NCI-H69 (cell line): ENCODE results near the gene SLC28A2.
"Not testable (repeated sequence)": the region's sequence is repeated elsewhere in the genome, so short reads cannot be mapped to it uniquely, and the experiment has no call there.

Source experiments
- DNase-seq: peaks from one replicate; lab custom pipeline; 2025; lab: John Stamatoyannopoulos, UW

The SLC28A2 gene

GRCh38 chr15:45251888-45252287 is at the start of gene SLC28A2:
SLC28A2 (plus strand) TSS chr15:45252234; CDS start chr15:45253216, 982 bp downstream.
- no peak for DNase-seq

GRCh38 chr15:45203182-45203581 is 48.9 kb upstream of the SLC28A2 start:
- DNase-seq, result no peak

DNA sequence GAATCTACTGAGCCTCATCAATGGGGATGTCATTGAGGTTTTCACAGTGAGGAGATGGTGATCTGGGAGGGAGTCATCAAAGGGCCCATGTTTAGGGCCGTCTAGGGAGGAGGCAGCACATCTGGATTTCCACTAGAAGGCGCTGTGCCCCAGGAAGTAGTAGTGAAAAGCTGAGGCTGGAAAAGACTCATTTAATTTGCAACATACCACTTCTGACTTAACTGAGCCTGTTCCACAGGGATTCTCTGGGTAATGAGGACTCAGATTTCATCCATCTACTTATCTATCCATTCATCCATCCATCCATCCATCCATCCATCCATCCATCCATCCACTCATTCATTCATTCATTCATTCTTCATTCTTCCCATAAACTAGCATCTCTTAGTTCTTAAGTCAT is 46.8 kb upstream of the SLC28A2 start:
- DNase-seq, result peak; percentile 79

DNA sequence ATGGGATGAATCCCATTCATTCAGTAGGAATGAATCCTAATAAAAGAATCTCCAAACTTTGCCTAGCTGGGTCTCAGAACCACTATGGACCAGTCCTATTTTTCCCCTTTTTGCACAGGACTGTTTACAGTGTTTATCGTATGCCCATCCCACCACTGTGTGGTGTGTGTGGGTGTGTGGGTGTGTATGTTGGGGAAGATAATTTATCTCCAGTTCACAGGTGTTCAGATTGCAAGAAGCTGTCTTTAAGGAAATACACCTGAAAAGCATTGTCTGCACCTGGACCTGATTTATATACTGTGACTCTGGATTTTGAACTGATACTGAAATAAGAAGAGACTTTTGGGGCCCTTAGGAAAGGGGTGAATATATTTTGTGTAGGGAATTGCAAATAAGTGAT is 39.5 kb upstream of the SLC28A2 start:
- DNase-seq, result no peak

- no peak for DNase-seq
Measured at GRCh38 chr15:45221053-45221599, 30.9 kb upstream of the SLC28A2 start.

- DNase-seq, result no peak
Measured at GRCh38 chr15:45221967-45222366, 30.1 kb upstream of the SLC28A2 start.

- DNase-seq, result no peak
Measured at GRCh38 chr15:45224621-45225217, 27.3 kb upstream of the SLC28A2 start.

GRCh38 chr15:45225506-45226273 is 26.3 kb upstream of the SLC28A2 start:
- peak; percentile 7 for DNase-seq

GRCh38 chr15:45228931-45229330 is 23.1 kb upstream of the SLC28A2 start:
- DNase-seq, result no peak

DNA sequence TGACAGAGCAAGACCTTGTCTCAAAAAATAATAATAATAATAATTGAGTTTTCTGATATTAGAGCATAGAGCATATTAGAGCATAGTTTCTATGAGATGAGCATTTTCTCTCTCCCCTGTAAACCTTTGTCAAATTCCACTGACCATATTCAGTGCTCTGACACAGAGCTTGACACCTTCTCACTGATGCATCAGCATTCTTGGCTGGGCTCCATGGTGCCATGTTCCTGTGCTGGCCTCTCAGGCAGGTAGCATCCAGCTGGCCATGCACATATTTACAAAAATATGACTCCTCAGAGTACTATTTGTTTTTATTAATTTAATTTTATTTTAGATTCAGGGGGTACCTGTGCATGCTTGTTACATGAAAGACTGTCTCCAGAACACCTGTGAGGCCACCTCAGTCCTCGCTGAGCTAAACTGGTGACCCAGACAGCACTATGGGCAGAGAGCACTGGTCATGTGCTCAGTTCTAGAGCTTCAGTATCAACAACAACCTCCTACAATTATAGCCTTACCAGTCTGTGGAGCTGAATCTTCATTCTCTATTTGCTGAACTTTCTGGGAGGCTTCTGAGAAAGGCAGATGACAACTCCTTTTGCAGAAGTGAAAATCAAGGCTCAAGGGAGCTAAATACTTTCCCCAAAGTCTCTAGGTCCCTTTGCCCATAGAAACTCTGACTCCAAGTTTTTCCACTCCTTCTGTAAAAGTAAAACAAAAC is 21.6 kb upstream of the SLC28A2 start:
- DNase-seq, result no peak

- no peak for DNase-seq
Measured at GRCh38 chr15:45231132-45231531, 20.9 kb upstream of the SLC28A2 start.

GRCh38 chr15:45231864-45232562 is 20.0 kb upstream of the SLC28A2 start:
- DNase-seq, result no peak

GRCh38 chr15:45234562-45235235 is 17.3 kb upstream of the SLC28A2 start:
- DNase-seq, result no peak

DNA sequence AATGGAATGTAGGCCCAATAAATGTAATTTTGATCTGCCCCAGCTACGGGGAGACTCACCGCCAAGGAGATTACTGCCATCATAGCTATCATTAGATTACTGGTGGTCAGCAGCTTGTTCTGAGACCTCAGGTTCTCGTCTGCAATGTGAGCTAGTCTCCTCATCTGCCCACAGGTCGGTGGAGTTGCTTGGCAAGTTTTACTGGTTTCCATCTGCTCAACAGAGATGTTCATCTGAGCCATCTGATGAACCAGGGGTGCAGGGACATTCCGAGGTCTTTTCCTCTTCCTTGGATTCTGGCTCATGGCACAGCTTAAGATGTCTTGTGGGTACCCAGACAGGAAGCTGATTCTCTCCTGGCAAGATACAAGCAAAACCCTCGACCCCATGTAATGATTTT is 15.2 kb upstream of the SLC28A2 start:
- DNase-seq, result not testable (repeated sequence)

DNA sequence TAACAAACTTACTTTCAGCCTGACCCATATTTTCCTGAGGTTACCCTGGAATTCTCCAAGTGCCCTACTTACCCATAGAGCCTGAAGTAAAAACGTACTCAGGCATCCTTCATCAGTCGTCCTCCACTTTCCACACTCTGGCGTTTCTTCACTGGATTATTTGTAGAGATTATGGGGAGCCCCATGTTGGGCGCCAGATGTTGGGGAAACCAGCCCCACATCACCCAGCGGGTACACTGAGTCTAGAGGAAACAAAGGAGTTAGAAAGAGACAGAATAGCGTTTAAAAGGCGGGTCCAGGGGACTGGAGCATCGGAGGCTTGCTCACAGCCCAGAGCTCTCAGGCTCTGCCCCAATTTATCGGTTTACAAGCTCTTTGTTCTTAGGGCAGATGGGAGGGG is 9.7 kb upstream of the SLC28A2 start:
- no peak for DNase-seq

DNA sequence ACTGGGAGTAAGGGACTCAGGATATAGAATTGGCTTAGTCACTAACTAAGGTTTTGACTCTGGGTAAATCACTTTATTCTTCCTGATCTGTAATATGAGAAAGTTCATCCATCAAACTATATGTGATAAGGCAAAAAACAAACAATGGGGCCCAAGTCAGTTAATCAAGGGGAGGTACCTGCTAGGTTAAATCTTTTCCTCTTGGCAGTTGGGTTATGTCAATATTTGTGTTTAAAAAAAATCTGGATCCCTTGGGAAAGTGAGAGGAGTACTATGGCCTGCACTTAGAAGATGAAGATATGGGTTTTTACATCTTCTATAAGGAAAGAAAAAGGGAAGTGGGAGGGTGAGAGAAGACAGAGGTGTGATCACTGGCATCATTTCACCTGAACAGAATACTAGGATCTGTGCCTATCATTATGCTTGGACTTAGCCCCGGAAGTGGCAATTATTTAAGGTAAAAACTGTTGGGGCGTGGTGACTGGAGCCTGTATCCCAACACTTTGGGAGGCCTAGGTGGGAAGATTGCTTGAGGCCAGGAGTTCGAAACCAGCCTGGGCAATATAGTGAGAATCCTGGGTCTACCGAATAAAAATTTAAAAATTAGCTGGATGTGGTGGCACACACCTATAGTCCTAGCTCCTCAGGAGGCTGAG is 2.8 kb upstream of the SLC28A2 start:
- peak; percentile 46 for DNase-seq

- peak; percentile 8 for DNase-seq
Measured at GRCh38 chr15:45253330-45253729, 1.3 kb downstream of the SLC28A2 start.

DNA sequence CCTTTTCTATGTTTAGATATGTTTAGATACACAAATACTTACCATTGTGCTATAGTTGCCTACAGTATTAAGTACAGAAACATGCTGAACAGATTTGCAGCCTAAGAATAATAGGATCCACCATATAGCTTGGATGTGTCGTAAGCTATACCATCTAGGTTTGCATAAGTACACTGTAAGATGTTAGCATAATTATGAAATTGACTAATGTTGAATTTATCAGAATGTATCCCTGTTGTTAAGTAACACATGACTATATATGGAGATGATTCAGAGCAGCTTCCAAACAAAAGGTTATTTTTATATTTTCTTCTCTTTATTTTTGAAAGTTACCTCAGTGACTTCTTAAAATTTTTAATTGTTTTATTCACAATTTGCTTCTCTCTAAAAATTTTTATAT is 2.4 kb downstream of the SLC28A2 start:
- no peak for DNase-seq

- DNase-seq, result not testable (repeated sequence)
Measured at GRCh38 chr15:45254824-45255223, 2.8 kb downstream of the SLC28A2 start.

GRCh38 chr15:45259796-45260195 is 7.8 kb downstream of the SLC28A2 start:
- DNase-seq, result peak; percentile 77

DNA sequence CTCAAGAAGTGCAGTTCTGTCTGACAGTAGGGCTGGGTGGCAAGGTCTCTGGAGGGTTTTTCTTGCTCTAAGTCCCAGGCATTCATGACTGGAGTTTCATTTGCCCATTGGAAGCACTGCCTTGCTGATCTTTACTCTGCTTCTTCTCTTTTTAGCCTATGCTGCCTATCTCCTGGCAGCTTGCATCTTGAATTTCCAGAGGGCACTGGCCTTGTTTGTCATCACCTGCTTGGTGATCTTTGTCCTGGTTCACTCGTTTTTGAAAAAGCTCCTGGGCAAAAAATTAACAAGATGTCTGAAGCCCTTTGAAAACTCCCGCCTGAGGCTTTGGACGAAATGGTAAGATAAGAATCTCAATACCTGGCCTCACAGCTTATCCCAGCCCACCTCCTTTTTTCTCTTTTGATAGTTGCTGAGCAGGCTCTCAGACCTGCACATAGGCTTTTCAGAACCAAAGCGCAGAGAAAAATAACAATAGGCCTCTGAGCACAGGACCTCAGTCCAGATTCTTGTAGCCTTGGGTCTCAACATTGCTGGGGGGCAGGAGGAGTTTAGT is 10.9 kb downstream of the SLC28A2 start:
- no peak for DNase-seq
